Measurements from ENCODE around the gene TM9SF3. TPM values are rescaled to one million over a fixed set of nuclear protein-coding genes. Genes with fewer than 3 reads are reported as not detected.

Gene TM9SF3
- total RNA-seq, 6 experiments from 2014 or later = 195 to 235 (median 208) TPM

- no peak for TF ChIP-seq CTCF (IDR thresholded peaks at IDR 0.05)
- peaks cover 9% of the 10 kb centered on the region for H3K36me3 Mint-ChIP-seq (ENCODE audit: low read depth)
- peaks cover 3% of the 10 kb centered on the region for H3K27me3 Mint-ChIP-seq (ENCODE audit: insufficient read depth)
- no peak for DNase-seq
- no peak overlapping the region for H3K27ac Mint-ChIP-seq
- H3K9me3 Mint-ChIP-seq = no peaks in the 10 kb centered on the region; the same call in 1 of the 2 replicates
- peaks cover 22% of the 10 kb centered on the region for H3K4me1 Mint-ChIP-seq (ENCODE audit: low read depth)
- H3K4me3 Mint-ChIP-seq = no peak overlapping the region
Observed at GRCh38 chr10:96588060-96588554, 1.3 kb upstream of the TM9SF3 start.

- H3K27ac Mint-ChIP-seq = no peak overlapping the region
- no peak overlapping the region for H3K4me3 Mint-ChIP-seq
- peaks cover 24% of the 10 kb centered on the region for H3K4me1 Mint-ChIP-seq (ENCODE audit: low read depth)
- peak; percentile 33 for TF ChIP-seq CTCF (IDR thresholded peaks at IDR 0.05)
- peaks cover 3% of the 10 kb centered on the region for H3K27me3 Mint-ChIP-seq (ENCODE audit: insufficient read depth)
- H3K36me3 Mint-ChIP-seq (ENCODE audit: low read depth) = peaks cover 9% of the 10 kb centered on the region
- DNase-seq = peak; percentile 85
- no peaks in the 10 kb centered on the region; the same call in 1 of the 2 replicates for H3K9me3 Mint-ChIP-seq
Observed at GRCh38 chr10:96587264-96588059, 650 bp upstream of the TM9SF3 start.

- TF ChIP-seq CTCF (IDR thresholded peaks at IDR 0.05) = no peak
- H3K27me3 Mint-ChIP-seq (ENCODE audit: insufficient read depth) = peaks cover 3% of the 10 kb centered on the region
- H3K27ac Mint-ChIP-seq = peak overlapping the region; percentile 96
- no peaks in the 10 kb centered on the region for H3K9me3 Mint-ChIP-seq
- peaks cover 9% of the 10 kb centered on the region for H3K36me3 Mint-ChIP-seq (ENCODE audit: low read depth)
- no peak for DNase-seq
- peak overlapping the region; percentile 97 for H3K4me3 Mint-ChIP-seq
- H3K4me1 Mint-ChIP-seq (ENCODE audit: low read depth) = peaks cover 39% of the 10 kb centered on the region
Observed at GRCh38 chr10:96585736-96586418, 935 bp downstream of the TM9SF3 start.

GRCh38 chr10:96584474-96584873 is 2.3 kb downstream of the TM9SF3 start:
- Mint-ChIP-seq H3K27me3 (ENCODE audit: insufficient read depth) (peaks cover 3% of the 10 kb centered on the region), H3K36me3 (ENCODE audit: low read depth) (peaks cover 14% of the 10 kb centered on the region), H3K4me3 (peak overlapping the region; percentile 97), H3K9me3 (no peaks in the 10 kb centered on the region), H3K4me1 (ENCODE audit: low read depth) (peaks cover 53% of the 10 kb centered on the region), H3K27ac (no peak overlapping the region; the same call in 1 of the 2 replicates)
- TF ChIP-seq CTCF (IDR thresholded peaks at IDR 0.05) = no peak
- DNase-seq = no peak

- no peak for TF ChIP-seq CTCF (IDR thresholded peaks at IDR 0.05)
- peak overlapping the region; percentile 97 for H3K4me3 Mint-ChIP-seq
- peaks cover 57% of the 10 kb centered on the region for H3K4me1 Mint-ChIP-seq (ENCODE audit: low read depth)
- no peaks in the 10 kb centered on the region for H3K9me3 Mint-ChIP-seq
- peaks cover 3% of the 10 kb centered on the region for H3K27me3 Mint-ChIP-seq (ENCODE audit: insufficient read depth)
- no peak overlapping the region for H3K27ac Mint-ChIP-seq
- no peak for DNase-seq
- peaks cover 14% of the 10 kb centered on the region for H3K36me3 Mint-ChIP-seq (ENCODE audit: low read depth)
Observed at GRCh38 chr10:96584035-96584434, 2.8 kb downstream of the TM9SF3 start.

All from HFFc6 (cell line).